ENCODE results near the gene PRSS36.

PRSS36 gene

DNA sequence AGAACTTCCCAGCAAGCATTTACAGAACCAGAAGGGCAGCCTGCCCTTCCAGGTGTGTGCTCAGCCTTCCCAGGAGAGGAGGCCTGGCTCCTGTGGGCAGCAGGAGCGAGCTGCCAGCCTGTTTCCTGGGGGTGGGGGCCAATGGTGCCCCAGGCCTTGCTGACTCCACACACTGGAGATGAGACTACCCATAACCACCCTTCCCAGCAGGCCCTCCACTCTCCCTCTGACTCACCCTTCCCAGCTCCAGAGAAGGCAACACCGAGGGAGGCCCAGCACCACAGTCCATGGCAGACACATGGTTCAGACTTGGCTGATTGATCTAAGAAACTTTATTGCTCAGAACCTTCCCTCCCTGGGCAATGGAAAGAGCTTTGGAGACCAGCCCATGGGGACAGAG lies 59.3 kb downstream of the PRSS36 start:
- Histone ChIP-seq H3K36me3 (peaks cover 10% of the 10 kb centered on the region), H3K4me1 (no peaks in the 10 kb centered on the region), H3K4me3 (ENCODE audit: low read depth, low read length) (no peak overlapping the region), H3K27me3 (no peaks in the 10 kb centered on the region), H3K9me3 (no peaks in the 10 kb centered on the region)
- no peak for DNase-seq
- TF ChIP-seq, protein P1, sequence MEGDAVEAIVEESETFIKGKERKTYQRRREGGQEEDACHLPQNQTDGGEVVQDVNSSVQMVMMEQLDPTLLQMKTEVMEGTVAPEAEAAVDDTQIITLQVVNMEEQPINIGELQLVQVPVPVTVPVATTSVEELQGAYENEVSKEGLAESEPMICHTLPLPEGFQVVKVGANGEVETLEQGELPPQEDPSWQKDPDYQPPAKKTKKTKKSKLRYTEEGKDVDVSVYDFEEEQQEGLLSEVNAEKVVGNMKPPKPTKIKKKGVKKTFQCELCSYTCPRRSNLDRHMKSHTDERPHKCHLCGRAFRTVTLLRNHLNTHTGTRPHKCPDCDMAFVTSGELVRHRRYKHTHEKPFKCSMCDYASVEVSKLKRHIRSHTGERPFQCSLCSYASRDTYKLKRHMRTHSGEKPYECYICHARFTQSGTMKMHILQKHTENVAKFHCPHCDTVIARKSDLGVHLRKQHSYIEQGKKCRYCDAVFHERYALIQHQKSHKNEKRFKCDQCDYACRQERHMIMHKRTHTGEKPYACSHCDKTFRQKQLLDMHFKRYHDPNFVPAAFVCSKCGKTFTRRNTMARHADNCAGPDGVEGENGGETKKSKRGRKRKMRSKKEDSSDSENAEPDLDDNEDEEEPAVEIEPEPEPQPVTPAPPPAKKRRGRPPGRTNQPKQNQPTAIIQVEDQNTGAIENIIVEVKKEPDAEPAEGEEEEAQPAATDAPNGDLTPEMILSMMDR (IDR thresholded peaks at IDR 0.05; ENCODE audit: low read depth, low read length) = no peak

- Histone ChIP-seq H3K36me3 (peaks cover 10% of the 10 kb centered on the region), H3K9me3 (no peaks in the 10 kb centered on the region), H3K4me3 (ENCODE audit: low read depth, low read length) (no peak overlapping the region), H3K27me3 (no peaks in the 10 kb centered on the region), H3K4me1 (no peaks in the 10 kb centered on the region)
- DNase-seq = no peak
- TF ChIP-seq, protein P1 (IDR thresholded peaks at IDR 0.05; ENCODE audit: low read depth, low read length) = no peak
Measured at GRCh38 chr16:31089199-31089598, 60.7 kb downstream of the PRSS36 start.
